ENCODE data around the gene PTPRB. TPM values are rescaled to one million over a fixed set of nuclear protein-coding genes. Genes with fewer than 3 reads are reported as not detected.
"Not testable (repeated sequence)": the region's sequence is repeated elsewhere in the genome, so short reads cannot be mapped to it uniquely, and the experiment has no call there.

The PTPRB gene
- total RNA-seq, 3 donors from 2014 or later = 22.0 to 29.4 (median 27.9) TPM

DNA sequence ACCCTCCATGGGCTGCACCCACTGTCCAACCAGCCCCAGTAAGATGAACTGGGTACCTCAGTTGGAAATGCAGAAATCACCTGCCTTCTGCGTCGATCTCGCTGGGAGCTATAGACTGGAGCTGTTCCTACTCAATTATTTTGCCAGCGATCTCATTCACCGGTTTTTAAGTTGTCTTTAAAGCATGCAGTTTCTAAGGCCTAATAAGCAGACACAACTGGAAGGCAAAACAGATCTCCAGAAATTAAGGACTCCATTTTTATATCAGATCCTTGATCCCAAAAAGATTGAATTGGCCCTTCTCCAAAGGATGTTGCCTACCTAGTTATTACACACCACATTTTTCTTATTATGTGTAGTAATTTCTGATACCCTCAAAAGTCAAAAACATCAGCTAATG lies 139.7 kb downstream of the PTPRB start:
- intact Hi-C loops (cut with DNase I, micrococcal nuclease) = no loop called here
- ATAC-seq = no peak
- H3K4me1 ChIP-seq (ENCODE audit: low read depth) = no peaks in the 10 kb centered on the region
- H3K9me3 ChIP-seq = no peaks in the 10 kb centered on the region
- TF ChIP-seq CTCF (IDR thresholded peaks at IDR 0.05) = no peak
- no peak for DNase-seq
- no peak overlapping the region for H3K4me3 ChIP-seq
- H3K36me3 ChIP-seq (ENCODE audit: low read depth) = no peaks in the 10 kb centered on the region

DNA sequence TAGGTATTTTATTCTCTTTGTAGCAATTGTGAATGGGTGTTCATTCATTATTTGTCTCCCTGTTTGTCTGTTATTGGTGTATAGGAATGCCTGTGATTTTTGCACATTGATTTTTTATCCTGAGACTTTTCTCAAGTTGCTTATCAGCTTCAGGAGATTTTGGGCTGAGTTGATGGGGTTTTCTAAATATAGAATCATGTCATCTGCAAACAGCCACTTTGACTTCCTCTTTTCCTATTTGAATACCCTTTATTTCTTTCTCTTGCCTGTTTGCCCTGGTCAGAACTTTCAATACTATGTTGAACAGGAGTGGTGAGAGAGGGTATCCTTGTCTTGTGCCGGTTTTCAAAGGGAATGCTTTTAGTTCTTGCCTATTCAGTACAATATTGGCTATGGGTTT lies 144.3 kb downstream of the PTPRB start:
- H3K4me3 ChIP-seq; H3K4me1 ChIP-seq (ENCODE audit: low read depth); intact Hi-C loops (cut with DNase I, micrococcal nuclease); ATAC-seq; H3K36me3 ChIP-seq (ENCODE audit: low read depth); H3K9me3 ChIP-seq; DNase-seq: not testable (repeated sequence)

DNA sequence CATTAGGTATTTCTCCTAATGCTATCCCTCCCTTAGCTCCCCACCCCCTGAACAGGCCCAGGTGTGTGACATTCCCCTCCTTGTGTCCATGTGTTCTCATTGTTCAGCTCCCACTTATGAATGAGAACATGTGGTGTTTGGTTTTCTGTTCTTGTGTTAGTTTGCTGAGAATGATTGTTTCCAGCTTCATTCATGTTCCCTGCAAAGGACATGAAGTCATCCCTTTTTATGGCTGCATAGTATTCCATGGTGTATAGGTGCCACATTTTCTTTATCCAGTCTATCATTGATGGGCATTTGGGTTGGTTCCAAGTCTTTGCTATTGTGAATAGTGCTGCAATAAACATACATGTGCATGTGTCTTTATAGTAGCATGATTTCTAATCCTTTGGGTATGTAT lies 146.3 kb downstream of the PTPRB start:
- intact Hi-C loops (cut with DNase I, micrococcal nuclease); H3K36me3 ChIP-seq (ENCODE audit: low read depth); DNase-seq; H3K4me1 ChIP-seq (ENCODE audit: low read depth); ATAC-seq; H3K4me3 ChIP-seq; H3K9me3 ChIP-seq: not testable (repeated sequence)

DNA sequence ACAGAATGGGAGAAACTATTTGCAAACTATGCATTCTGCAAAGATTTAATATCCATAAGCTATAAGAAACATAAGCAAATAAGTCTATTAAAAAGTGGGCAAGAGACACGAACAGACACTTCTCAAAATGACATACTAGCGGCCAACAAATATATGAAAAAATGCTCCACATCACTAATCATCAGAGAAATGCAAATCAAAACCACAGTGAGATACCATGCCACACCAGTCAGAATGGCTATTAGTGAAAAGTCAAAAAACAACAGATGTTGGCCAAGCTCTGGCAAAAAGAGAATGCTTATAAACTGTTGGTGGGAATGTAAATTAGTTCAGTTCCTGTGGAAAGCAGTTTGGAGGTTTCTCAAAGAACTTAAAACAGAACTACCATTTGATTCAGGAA lies 149.8 kb downstream of the PTPRB start:
- intact Hi-C loops (cut with DNase I, micrococcal nuclease) = no loop called here
- DNase-seq (no peak), ATAC-seq (no peak)
- Histone ChIP-seq H3K36me3 (ENCODE audit: low read depth) (no peaks in the 10 kb centered on the region), H3K9me3 (no peaks in the 10 kb centered on the region), H3K4me3 (no peak overlapping the region), H3K4me1 (ENCODE audit: low read depth) (no peaks in the 10 kb centered on the region)
- no peak for TF ChIP-seq CTCF (IDR thresholded peaks at IDR 0.05)

DNA sequence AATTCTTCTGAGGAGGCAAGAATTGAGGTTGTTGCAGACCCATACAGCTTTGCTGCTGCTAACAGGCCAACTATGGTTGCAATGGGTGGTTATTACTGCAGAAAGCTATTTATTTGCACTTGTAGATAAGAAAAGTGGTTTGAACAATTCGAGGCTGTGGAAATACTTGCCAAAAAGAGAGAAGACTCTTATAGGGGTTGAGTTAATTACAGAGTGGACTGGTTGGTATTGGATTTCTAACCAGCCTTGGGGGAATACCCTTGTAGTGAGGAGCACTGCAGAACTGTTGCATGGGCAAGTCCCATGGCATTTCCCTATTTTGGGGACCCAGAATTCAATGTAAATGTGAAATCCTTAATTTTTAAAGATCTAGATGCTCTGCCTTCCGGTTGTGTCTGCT lies 150.6 kb downstream of the PTPRB start:
- intact Hi-C loops (cut with DNase I, micrococcal nuclease) = no loop called here
- Histone ChIP-seq H3K9me3 (no peaks in the 10 kb centered on the region), H3K36me3 (ENCODE audit: low read depth) (no peaks in the 10 kb centered on the region), H3K4me1 (ENCODE audit: low read depth) (no peaks in the 10 kb centered on the region), H3K4me3 (no peak overlapping the region)
- ATAC-seq (no peak), DNase-seq (no peak)
- TF ChIP-seq CTCF (IDR thresholded peaks at IDR 0.05) = no peak

DNA sequence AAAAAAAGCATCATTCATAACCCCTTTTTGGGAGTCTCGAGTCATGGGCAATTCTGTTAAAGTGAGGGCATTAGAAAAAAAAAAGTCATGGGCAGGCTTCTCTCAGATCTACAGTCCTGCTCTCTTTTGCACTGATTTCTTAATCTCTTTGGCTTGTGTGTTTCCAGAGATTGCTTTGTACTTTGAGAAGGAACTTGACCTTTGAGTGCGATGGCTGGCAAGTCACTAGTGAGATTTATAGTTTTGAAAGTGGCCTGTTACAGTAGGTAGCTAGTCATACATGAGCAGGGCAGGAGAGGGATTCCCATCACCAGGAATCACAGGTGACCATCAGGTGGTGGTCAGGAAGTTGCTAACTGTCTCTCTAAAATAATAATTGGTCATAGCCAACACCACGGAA lies 151.5 kb downstream of the PTPRB start:
- intact Hi-C loops (cut with DNase I, micrococcal nuclease) = no loop called here
- Histone ChIP-seq H3K36me3 (ENCODE audit: low read depth) (no peaks in the 10 kb centered on the region), H3K9me3 (no peaks in the 10 kb centered on the region), H3K4me3 (no peak overlapping the region), H3K4me1 (ENCODE audit: low read depth) (no peaks in the 10 kb centered on the region)
- TF ChIP-seq CTCF (IDR thresholded peaks at IDR 0.05) = no peak
- DNase-seq = no peak
- no peak for ATAC-seq

DNA sequence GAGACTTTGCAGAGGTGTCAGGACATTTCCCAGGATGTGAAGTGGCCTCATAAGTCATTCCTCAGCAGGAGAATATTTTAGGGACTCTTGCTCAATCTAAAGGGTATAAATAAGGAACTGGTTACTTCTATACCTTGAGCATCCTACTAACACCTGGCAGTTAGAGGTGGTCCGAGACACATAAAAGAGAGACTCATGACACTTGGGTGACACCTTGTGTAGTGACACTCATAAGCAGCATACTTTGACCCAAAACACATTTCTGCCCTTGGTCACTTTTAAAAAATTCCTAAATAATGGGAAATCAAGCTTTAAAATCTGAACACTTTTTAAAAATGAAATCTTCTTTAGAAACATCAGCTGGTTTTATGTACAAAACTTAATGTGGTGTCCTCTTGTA lies 152.8 kb downstream of the PTPRB start:
- Histone ChIP-seq H3K4me3 (no peak overlapping the region), H3K9me3 (no peaks in the 10 kb centered on the region), H3K4me1 (ENCODE audit: low read depth) (no peaks in the 10 kb centered on the region), H3K36me3 (ENCODE audit: low read depth) (no peaks in the 10 kb centered on the region)
- intact Hi-C loops (cut with DNase I, micrococcal nuclease) = no loop called here
- no peak for ATAC-seq
- DNase-seq = no peak
- no peak for TF ChIP-seq CTCF (IDR thresholded peaks at IDR 0.05)
